WTC11 (cell line): Measurements from ENCODE around the gene SPHK2. TPM values are rescaled to one million over a fixed set of nuclear protein-coding genes. Genes with fewer than 3 reads are reported as not detected.

Experiments
- ATAC-seq: fragments of 200-7000 bp; cut with Tn5 transposase; 2 replicates; pipeline ENCODE4 v1.10.0; 2021; ENCODE audit warnings: mild to moderate bottlenecking, moderate library complexity
- CTCF ChIA-PET: fragments of 300-600 bp; sonication (Branson Sonifier 250); formaldehyde crosslinking; loops from one replicate; lab custom pipeline; 2021; ENCODE audit warnings: antibody characterized with exemption; lab: Charles Lee
- POLR2A ChIA-PET: fragments of 350-600 bp; sonication (Branson Sonifier 250); formaldehyde crosslinking; loops from one replicate; lab custom pipeline; 2021; ENCODE audit warnings: antibody characterized with exemption; lab: Charles Lee
- DNase-seq: peaks from one replicate; pipeline ENCODE4 v3.0.0; 2021; ENCODE audit warnings: low spot score
- H3K27ac Mint-ChIP-seq: 2 replicates; pipeline ENCODE4 v1.8.0; 2021; ENCODE audit warnings: mixed read lengths
- H3K27me3 Mint-ChIP-seq: 2 replicates; pipeline ENCODE4 v1.8.0; 2021; ENCODE audit warnings: low read depth, mild to moderate bottlenecking, moderate library complexity, mixed read lengths
- H3K36me3 Mint-ChIP-seq: 2 replicates; pipeline ENCODE4 v1.8.0; 2021; ENCODE audit warnings: mixed read lengths
- H3K4me1 Mint-ChIP-seq: 2 replicates; pipeline ENCODE4 v1.8.0; 2022; ENCODE audit warnings: mixed read lengths
- H3K4me3 Mint-ChIP-seq: 2 replicates; pipeline ENCODE4 v1.8.0; 2021; ENCODE audit warnings: mild to moderate bottlenecking, moderate library complexity, mixed read lengths
- H3K9me3 Mint-ChIP-seq: 2 replicates; pipeline ENCODE4 v1.8.0; 2021; ENCODE audit warnings: mixed read lengths
- CREB1 ChIP-seq: sonication (generic); formaldehyde crosslinking; IDR thresholded peaks from 2 replicates; pipeline ENCODE4 v1.8.0; 2023; ENCODE audit warnings: mild to moderate bottlenecking, missing genetic modification reagents
- ESRRA ChIP-seq: sonication (generic); formaldehyde crosslinking; IDR thresholded peaks from 2 replicates; pipeline ENCODE4 v1.8.1; 2022; ENCODE audit warnings: mild to moderate bottlenecking, missing genetic modification reagents, borderline replicate concordance
- JAZF1 ChIP-seq: fragments of 250-450 bp; sonication (Bioruptor Pico); IDR thresholded peaks from 2 replicates; pipeline ENCODE4 v1.9.0; 2021; ENCODE audit warnings: moderate library complexity, mild to moderate bottlenecking, inconsistent platforms
- MXD4 ChIP-seq: fragments of 250-450 bp; sonication (Bioruptor Pico); IDR thresholded peaks from 2 replicates; pipeline ENCODE4 v1.8.0; 2021; ENCODE audit warnings: mild to moderate bottlenecking, moderate library complexity, borderline replicate concordance
- MYBL2 ChIP-seq: sonication (generic); formaldehyde crosslinking; IDR thresholded peaks from 2 replicates; pipeline ENCODE4 v1.8.1; 2023; ENCODE audit warnings: mild to moderate bottlenecking, moderate library complexity, missing genetic modification reagents
- NR1H2 ChIP-seq: sonication (generic); formaldehyde crosslinking; IDR thresholded peaks from 2 replicates; pipeline ENCODE4 v1.9.0; 2021; ENCODE audit warnings: mild to moderate bottlenecking, moderate library complexity, missing genetic modification reagents
- SMAD4 ChIP-seq: sonication (generic); formaldehyde crosslinking; IDR thresholded peaks from 2 replicates; pipeline ENCODE4 v1.8.0; 2022; ENCODE audit warnings: mild to moderate bottlenecking, missing genetic modification reagents
- TCF7 ChIP-seq: sonication (generic); formaldehyde crosslinking; IDR thresholded peaks from 2 replicates; pipeline ENCODE4 v1.8.0; 2022; ENCODE audit warnings: mild to moderate bottlenecking, low read depth, missing genetic modification reagents, moderate library complexity
- TP53 ChIP-seq: sonication (generic); formaldehyde crosslinking; IDR thresholded peaks from 2 replicates; pipeline ENCODE4 v1.8.1; 2023; ENCODE audit warnings: mild to moderate bottlenecking, missing genetic modification reagents
- ZNF219 ChIP-seq: sonication (generic); formaldehyde crosslinking; IDR thresholded peaks from 2 replicates; pipeline ENCODE4 v1.8.0; 2023; ENCODE audit warnings: missing genetic modification reagents, mild to moderate bottlenecking, borderline replicate concordance
- ZNF232 ChIP-seq: sonication (generic); formaldehyde crosslinking; IDR thresholded peaks from 2 replicates; pipeline ENCODE4 v1.8.0; 2022; ENCODE audit warnings: mild to moderate bottlenecking, missing genetic modification reagents
- ZNF317 ChIP-seq: sonication (generic); formaldehyde crosslinking; IDR thresholded peaks from 2 replicates; pipeline ENCODE4 v1.8.1; 2023; ENCODE audit warnings: low read depth, mild to moderate bottlenecking, moderate library complexity, missing genetic modification reagents, borderline replicate concordance
- total RNA-seq: library from RNA; stranded (reverse); gene quantifications from 3 replicates; pipeline ENCODE4 v1.2.3, GENCODE V29; 2021
- TF ChIP-seq, protein P1 (sequence below): fragments of 250-450 bp; sonication (Bioruptor Pico); conservative IDR thresholded peaks from 2 replicates; pipeline ENCODE4 v1.9.0; 2021; ENCODE audit warnings: mild to moderate bottlenecking
- TF ChIP-seq, protein P2 (sequence below): sonication (generic); formaldehyde crosslinking; conservative IDR thresholded peaks from 2 replicates; pipeline ENCODE4 v1.8.1; 2023; ENCODE audit warnings: mild to moderate bottlenecking, low read depth, missing genetic modification reagents, moderate library complexity
- TF ChIP-seq, protein P3 (sequence below): sonication (generic); formaldehyde crosslinking; IDR thresholded peaks from 2 replicates; pipeline ENCODE4 v1.8.0; 2023; ENCODE audit warnings: missing genetic modification reagents
- TF ChIP-seq, protein P4 (sequence below): sonication (generic); formaldehyde crosslinking; IDR thresholded peaks from 2 replicates; pipeline ENCODE4 v1.8.1; 2023; ENCODE audit warnings: mild to moderate bottlenecking, missing genetic modification reagents
- TF ChIP-seq, protein P5 (sequence below): sonication (generic); formaldehyde crosslinking; IDR thresholded peaks from 2 replicates; pipeline ENCODE4 v1.8.1; 2022; ENCODE audit warnings: mild to moderate bottlenecking, missing genetic modification reagents, moderate library complexity, borderline replicate concordance
- TF ChIP-seq, protein P6 (sequence below): sonication (generic); formaldehyde crosslinking; conservative IDR thresholded peaks from 2 replicates; pipeline ENCODE4 v1.8.1; 2022; ENCODE audit warnings: mild to moderate bottlenecking, missing genetic modification reagents
- TF ChIP-seq, protein P7 (sequence below): sonication (generic); formaldehyde crosslinking; IDR thresholded peaks from 2 replicates; pipeline ENCODE4 v1.8.1; 2023; ENCODE audit warnings: mild to moderate bottlenecking, missing genetic modification reagents, borderline replicate concordance

SPHK2 gene
- total RNA-seq, 1 experiment from 2014 or later, result 64.6 TPM

DNA sequence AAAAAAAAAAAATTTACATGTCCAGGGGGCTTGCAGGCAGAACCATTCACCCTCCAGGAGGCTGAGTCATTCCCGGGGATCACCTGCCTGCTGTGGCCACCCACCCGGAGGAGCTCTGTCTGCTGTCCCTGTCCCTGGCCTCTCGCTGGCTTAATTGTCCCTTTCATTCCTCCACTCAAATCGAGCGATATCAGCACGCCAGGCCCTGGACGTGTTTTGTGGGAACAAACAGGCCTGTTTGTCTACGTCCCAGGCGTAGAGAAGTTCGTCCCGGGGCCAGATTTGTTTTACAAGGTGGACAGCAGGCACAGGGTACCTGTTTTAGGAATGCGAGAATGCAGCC lies 46.2 kb upstream of the SPHK2 start:
- H3K27ac Mint-ChIP-seq, result no peak overlapping the region
- TF ChIP-seq MYBL2 (CRISPR knock-in tag) (no peak), TCF7 (CRISPR knock-in tag) (no peak), NR1H2 (CRISPR knock-in tag) (no peak), ESRRA (CRISPR knock-in tag) (no peak), ZNF317 (no peak), MXD4 (CRISPR knock-in tag) (no peak), CREB1 (CRISPR knock-in tag) (no peak), ZNF232 (no peak), JAZF1 (CRISPR knock-in tag) (no peak), TP53 (CRISPR knock-in tag) (no peak), SMAD4 (CRISPR knock-in tag) (no peak), ZNF219 (no peak)
- TF ChIP-seq, protein P1, sequence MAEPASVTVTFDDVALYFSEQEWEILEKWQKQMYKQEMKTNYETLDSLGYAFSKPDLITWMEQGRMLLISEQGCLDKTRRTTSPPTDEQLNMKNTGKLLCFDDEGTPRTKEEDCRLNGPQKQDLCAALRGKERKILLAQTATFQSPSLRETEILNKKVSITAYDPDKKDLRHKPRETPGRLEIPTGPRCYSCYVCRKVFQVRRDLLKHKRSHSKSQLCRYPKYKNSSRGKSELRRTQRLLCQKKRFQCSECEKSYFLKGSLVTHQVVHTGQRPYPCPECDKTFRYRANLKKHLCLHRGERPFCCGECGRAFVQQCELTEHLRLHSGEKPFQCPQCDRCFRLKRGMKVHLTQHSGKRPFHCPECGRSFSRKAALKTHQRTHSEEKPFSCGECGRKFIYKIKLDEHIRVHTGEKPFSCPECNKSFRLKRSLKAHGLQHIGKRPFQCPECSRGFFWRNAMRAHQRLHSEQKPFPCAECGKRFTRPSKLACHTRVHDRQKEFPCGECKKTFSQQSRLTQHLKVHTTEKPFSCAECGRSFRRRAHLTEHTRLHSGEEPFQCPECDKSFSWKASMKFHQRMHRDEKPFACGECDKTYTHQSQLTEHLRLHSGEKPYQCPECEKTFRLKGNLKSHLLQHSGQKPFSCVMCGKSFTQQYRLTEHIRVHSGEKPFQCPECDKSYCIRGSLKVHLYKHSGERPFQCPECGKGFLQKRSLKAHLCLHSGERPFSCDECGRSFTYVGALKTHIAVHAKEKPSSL (CRISPR knock-in tag), result no peak
- TF ChIP-seq, protein P2, sequence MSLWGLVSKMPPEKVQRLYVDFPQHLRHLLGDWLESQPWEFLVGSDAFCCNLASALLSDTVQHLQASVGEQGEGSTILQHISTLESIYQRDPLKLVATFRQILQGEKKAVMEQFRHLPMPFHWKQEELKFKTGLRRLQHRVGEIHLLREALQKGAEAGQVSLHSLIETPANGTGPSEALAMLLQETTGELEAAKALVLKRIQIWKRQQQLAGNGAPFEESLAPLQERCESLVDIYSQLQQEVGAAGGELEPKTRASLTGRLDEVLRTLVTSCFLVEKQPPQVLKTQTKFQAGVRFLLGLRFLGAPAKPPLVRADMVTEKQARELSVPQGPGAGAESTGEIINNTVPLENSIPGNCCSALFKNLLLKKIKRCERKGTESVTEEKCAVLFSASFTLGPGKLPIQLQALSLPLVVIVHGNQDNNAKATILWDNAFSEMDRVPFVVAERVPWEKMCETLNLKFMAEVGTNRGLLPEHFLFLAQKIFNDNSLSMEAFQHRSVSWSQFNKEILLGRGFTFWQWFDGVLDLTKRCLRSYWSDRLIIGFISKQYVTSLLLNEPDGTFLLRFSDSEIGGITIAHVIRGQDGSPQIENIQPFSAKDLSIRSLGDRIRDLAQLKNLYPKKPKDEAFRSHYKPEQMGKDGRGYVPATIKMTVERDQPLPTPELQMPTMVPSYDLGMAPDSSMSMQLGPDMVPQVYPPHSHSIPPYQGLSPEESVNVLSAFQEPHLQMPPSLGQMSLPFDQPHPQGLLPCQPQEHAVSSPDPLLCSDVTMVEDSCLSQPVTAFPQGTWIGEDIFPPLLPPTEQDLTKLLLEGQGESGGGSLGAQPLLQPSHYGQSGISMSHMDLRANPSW, result no peak
- TF ChIP-seq, protein P3, sequence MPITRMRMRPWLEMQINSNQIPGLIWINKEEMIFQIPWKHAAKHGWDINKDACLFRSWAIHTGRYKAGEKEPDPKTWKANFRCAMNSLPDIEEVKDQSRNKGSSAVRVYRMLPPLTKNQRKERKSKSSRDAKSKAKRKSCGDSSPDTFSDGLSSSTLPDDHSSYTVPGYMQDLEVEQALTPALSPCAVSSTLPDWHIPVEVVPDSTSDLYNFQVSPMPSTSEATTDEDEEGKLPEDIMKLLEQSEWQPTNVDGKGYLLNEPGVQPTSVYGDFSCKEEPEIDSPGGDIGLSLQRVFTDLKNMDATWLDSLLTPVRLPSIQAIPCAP (CRISPR knock-in tag), result no peak
- TF ChIP-seq, protein P4, sequence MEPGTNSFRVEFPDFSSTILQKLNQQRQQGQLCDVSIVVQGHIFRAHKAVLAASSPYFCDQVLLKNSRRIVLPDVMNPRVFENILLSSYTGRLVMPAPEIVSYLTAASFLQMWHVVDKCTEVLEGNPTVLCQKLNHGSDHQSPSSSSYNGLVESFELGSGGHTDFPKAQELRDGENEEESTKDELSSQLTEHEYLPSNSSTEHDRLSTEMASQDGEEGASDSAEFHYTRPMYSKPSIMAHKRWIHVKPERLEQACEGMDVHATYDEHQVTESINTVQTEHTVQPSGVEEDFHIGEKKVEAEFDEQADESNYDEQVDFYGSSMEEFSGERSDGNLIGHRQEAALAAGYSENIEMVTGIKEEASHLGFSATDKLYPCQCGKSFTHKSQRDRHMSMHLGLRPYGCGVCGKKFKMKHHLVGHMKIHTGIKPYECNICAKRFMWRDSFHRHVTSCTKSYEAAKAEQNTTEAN (CRISPR knock-in tag), result no peak
- TF ChIP-seq, protein P5, sequence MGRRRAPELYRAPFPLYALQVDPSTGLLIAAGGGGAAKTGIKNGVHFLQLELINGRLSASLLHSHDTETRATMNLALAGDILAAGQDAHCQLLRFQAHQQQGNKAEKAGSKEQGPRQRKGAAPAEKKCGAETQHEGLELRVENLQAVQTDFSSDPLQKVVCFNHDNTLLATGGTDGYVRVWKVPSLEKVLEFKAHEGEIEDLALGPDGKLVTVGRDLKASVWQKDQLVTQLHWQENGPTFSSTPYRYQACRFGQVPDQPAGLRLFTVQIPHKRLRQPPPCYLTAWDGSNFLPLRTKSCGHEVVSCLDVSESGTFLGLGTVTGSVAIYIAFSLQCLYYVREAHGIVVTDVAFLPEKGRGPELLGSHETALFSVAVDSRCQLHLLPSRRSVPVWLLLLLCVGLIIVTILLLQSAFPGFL (CRISPR knock-in tag), result no peak
- TF ChIP-seq, protein P6, sequence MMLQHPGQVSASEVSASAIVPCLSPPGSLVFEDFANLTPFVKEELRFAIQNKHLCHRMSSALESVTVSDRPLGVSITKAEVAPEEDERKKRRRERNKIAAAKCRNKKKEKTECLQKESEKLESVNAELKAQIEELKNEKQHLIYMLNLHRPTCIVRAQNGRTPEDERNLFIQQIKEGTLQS (CRISPR knock-in tag), result no peak
- TF ChIP-seq, protein P7, sequence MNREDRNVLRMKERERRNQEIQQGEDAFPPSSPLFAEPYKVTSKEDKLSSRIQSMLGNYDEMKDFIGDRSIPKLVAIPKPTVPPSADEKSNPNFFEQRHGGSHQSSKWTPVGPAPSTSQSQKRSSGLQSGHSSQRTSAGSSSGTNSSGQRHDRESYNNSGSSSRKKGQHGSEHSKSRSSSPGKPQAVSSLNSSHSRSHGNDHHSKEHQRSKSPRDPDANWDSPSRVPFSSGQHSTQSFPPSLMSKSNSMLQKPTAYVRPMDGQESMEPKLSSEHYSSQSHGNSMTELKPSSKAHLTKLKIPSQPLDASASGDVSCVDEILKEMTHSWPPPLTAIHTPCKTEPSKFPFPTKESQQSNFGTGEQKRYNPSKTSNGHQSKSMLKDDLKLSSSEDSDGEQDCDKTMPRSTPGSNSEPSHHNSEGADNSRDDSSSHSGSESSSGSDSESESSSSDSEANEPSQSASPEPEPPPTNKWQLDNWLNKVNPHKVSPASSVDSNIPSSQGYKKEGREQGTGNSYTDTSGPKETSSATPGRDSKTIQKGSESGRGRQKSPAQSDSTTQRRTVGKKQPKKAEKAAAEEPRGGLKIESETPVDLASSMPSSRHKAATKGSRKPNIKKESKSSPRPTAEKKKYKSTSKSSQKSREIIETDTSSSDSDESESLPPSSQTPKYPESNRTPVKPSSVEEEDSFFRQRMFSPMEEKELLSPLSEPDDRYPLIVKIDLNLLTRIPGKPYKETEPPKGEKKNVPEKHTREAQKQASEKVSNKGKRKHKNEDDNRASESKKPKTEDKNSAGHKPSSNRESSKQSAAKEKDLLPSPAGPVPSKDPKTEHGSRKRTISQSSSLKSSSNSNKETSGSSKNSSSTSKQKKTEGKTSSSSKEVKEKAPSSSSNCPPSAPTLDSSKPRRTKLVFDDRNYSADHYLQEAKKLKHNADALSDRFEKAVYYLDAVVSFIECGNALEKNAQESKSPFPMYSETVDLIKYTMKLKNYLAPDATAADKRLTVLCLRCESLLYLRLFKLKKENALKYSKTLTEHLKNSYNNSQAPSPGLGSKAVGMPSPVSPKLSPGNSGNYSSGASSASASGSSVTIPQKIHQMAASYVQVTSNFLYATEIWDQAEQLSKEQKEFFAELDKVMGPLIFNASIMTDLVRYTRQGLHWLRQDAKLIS (CRISPR knock-in tag), result no peak
- POLR2A ChIA-PET, result no interaction called here
- H3K27me3 Mint-ChIP-seq, result no peaks in the 10 kb centered on the region
- CTCF ChIA-PET, result interaction anchor here (0.6 to 2.5 kb wide), 9 partner anchors 11 to 260 kb away, joined by 3 to 11 read pairs (median 4); no protein-coding TSS in a partner anchor
- H3K4me3 Mint-ChIP-seq, result no peak overlapping the region
- peaks cover 15% of the 10 kb centered on the region for H3K4me1 Mint-ChIP-seq
- ATAC-seq, result no peak
- no peaks in the 10 kb centered on the region for H3K9me3 Mint-ChIP-seq
- H3K36me3 Mint-ChIP-seq, result no peaks in the 10 kb centered on the region
- no peak for DNase-seq
